22Rv1 (cell line): ENCODE data around the gene FBXL12.
"Not testable (repeated sequence)": the region's sequence is repeated elsewhere in the genome, so short reads cannot be mapped to it uniquely, and the experiment has no call there.

Experiments
- ZFX ChIP-seq: fragments of 450-650 bp; IDR thresholded peaks from 2 replicates; pipeline ENCODE4 v1.6.1; 2017; ENCODE audit warnings: antibody characterized with exemption, borderline replicate concordance
- TF ChIP-seq, protein P1 (sequence below): fragments of 450-650 bp; IDR thresholded peaks from 2 replicates; pipeline ENCODE4 v1.5.1; 2017; ENCODE audit warnings: mild to moderate bottlenecking

DNA sequence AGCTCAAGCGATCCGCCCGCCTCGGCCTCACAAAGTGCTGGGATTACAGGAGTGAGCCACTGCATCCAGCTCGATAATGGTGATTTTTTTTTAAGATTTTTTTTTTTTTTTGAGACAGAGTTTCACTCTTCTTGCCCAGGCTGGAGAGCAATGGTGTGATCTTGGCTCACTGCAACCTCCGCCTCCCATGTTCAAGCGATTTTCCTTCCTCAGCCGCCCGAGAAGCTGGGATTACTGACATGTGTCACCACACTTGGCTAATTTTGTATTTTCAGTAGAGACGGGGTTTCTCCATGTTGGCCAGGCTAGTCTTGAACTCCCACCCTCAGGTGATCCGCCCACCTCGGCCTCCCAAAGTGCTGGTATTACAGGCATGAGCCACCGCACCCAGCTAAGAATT lies 30.3 kb downstream of the FBXL12 start:
- TF ChIP-seq, protein P1, sequence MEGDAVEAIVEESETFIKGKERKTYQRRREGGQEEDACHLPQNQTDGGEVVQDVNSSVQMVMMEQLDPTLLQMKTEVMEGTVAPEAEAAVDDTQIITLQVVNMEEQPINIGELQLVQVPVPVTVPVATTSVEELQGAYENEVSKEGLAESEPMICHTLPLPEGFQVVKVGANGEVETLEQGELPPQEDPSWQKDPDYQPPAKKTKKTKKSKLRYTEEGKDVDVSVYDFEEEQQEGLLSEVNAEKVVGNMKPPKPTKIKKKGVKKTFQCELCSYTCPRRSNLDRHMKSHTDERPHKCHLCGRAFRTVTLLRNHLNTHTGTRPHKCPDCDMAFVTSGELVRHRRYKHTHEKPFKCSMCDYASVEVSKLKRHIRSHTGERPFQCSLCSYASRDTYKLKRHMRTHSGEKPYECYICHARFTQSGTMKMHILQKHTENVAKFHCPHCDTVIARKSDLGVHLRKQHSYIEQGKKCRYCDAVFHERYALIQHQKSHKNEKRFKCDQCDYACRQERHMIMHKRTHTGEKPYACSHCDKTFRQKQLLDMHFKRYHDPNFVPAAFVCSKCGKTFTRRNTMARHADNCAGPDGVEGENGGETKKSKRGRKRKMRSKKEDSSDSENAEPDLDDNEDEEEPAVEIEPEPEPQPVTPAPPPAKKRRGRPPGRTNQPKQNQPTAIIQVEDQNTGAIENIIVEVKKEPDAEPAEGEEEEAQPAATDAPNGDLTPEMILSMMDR, result not testable (repeated sequence)
- not testable (repeated sequence) for TF ChIP-seq ZFX
